Mucosa of descending colon (tissue), 3 donors: ENCODE measurements around the gene GPATCH1. TPM values are rescaled to one million over a fixed set of nuclear protein-coding genes. Genes with fewer than 3 reads are reported as not detected.
"Not testable (repeated sequence)": the region's sequence is repeated elsewhere in the genome, so short reads cannot be mapped to it uniquely, and the experiment has no call there.

Experiments
- ATAC-seq: fragments of 200-7000 bp; cut with Tn5 transposase; one replicate; pipeline ENCODE4 v1.9.1; 2020; ENCODE audit warnings: mild to moderate bottlenecking, moderate library complexity
- DNase-seq, 3 donors: peaks; one replicate each; pipeline ENCODE4 v3.0.0-alpha.2; 2020
- H3K36me3 ChIP-seq: fragments of 200-600 bp; one replicate; pipeline ENCODE4 v1.8.0; 2021; ENCODE audit warnings: low read depth, mild to moderate bottlenecking
- H3K4me1 ChIP-seq: fragments of 200-600 bp; one replicate; pipeline ENCODE4 v1.8.0; 2021; ENCODE audit warnings: low read depth, mild to moderate bottlenecking
- H3K4me3 ChIP-seq: fragments of 200-600 bp; one replicate; pipeline ENCODE4 v1.8.0; 2021; ENCODE audit warnings: mild to moderate bottlenecking
- H3K9me3 ChIP-seq: fragments of 200-600 bp; one replicate; pipeline ENCODE4 v1.8.0; 2021; ENCODE audit warnings: mild to moderate bottlenecking
- CTCF ChIP-seq: fragments of 200-600 bp; IDR thresholded peaks from one replicate; pipeline ENCODE4 v1.8.0; 2022; ENCODE audit warnings: antibody characterized with exemption, mild to moderate bottlenecking
- intact Hi-C, 2 donors: fragments of 100-400 bp; cut with DNase I in 1 of 2; cut with micrococcal nuclease in 1 of 2; formaldehyde crosslinking; loops; one replicate each; pipeline versions ENCODE4 v1.11.0 to v1.11.1; 2022; cut with DNase I, micrococcal nuclease
- total RNA-seq, 3 donors: library from RNA; stranded (reverse); fragmentation: NEBNext Ultra II Directional in 2 of 3; extraction: Animal tissue kit (Norgen Biotek cat#: 25700) in 2 of 3; gene quantifications; one replicate each; pipeline versions ENCODE4 v1.2.1 to v1.2.4, GENCODE V29; 2021 to 2023
- donor health status: DM: no; HTN: no; CAD: no; lungs with moderate emphysema.
- donor health status: DM: no; HTN: no; CAD: no.
- donor health status: DM: no; HTN: yes; CAD: no.

GPATCH1 gene
- total RNA-seq, 3 donors from 2014 or later, result 11.9 to 12.4 (median 11.9) TPM

- DNase-seq, result no peak
- no peaks in the 10 kb centered on the region for H3K4me1 ChIP-seq
- H3K9me3 ChIP-seq, result no peaks in the 10 kb centered on the region
- intact Hi-C loops, result no loop called here
- no peak overlapping the region for H3K4me3 ChIP-seq
- no peak for TF ChIP-seq CTCF
- no peaks in the 10 kb centered on the region for H3K36me3 ChIP-seq
- no peak for ATAC-seq
These were observed 82.5 kb downstream of the GPATCH1 start for GRCh38 chr19:33163481-33163880.

DNA sequence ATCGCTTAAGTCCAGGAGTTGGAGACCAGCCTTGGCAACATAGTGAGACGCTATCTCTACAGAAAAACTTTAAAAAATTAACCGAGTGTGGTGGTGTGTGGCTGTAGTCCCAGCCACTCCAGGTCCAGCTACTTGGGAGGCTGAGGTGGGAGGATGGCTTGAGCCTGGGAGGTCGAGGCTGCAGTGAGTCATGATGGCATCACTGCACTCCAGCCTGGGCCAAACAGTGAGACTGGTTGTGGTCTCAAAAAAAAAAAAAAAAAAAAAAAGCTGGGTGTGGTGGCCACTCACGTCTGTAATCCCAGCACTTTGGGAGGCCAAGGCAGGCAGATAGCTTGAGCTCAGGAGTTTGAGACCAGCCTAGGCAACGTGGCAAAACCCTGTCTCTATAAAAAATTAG, 85.1 kb downstream of the GPATCH1 start:
- ATAC-seq, intact Hi-C loops: not testable (repeated sequence)

DNA sequence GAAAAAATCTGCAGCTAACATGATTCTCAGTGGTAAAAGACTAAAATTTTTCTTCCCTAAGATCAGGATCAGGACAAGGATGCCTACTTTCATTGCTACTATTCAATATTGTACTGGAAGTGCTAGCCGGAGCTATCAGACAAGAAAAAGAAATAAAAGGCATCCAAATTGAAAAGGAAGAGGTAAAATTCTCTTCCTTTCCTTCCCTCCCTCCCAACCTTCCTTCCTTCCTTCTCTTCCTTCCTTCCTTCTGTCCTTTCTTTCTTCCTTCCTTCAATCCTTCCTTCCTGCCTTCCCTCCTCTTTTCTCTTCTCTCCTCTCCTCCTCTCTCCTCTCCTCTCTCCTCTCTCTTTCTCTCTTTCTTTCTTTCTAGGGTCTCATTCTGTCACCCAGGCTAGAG, 86.5 kb downstream of the GPATCH1 start:
- Histone ChIP-seq H3K4me3 (no peak overlapping the region), H3K9me3 (no peaks in the 10 kb centered on the region), H3K36me3 (no peaks in the 10 kb centered on the region), H3K4me1 (peaks cover 14% of the 10 kb centered on the region)
- no peak for DNase-seq
- no peak for TF ChIP-seq CTCF
- intact Hi-C loops, result no loop called here
- ATAC-seq, result no peak

More for the DNA sequence above, 85.1 kb downstream of the GPATCH1 start:
- not testable (repeated sequence) for H3K9me3 ChIP-seq, DNase-seq, H3K4me3 ChIP-seq, H3K4me1 ChIP-seq, H3K36me3 ChIP-seq

GRCh38 chr19:33168528-33168927, 87.5 kb downstream of the GPATCH1 start:
- ATAC-seq, result no peak

DNA sequence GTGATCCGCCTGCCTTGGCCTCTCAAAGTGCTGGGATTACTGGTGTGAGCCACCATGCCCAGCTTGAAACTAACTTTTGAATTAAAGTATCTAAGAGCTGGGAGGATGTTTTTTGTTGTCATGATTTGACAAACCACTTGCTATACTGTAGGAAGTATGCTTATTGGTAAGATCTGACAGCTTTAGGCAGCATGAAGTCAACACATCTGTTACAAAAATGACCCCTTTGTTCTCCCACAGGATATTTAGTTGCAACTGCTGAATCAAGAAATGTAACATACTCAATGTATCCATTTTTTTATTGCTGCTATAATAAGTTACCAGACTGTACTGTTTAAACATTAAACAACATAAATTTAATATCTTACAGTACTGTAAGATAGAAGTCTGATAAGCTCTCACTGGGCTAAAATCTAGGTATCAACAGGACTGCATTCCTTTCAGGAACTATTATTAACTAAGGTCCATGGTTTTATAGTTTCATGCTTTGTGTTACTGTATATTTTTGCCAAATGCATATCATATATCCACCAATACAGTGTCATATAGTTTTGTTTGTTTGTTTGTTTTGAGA, 90.3 kb downstream of the GPATCH1 start:
- Histone ChIP-seq H3K36me3 (no peaks in the 10 kb centered on the region), H3K4me3 (no peak overlapping the region), H3K4me1 (peaks cover 15% of the 10 kb centered on the region), H3K9me3 (no peaks in the 10 kb centered on the region)
- DNase-seq (no peak), ATAC-seq (peak; percentile 56)
- TF ChIP-seq CTCF, result no peak
- intact Hi-C loops, result no loop called here

More at GRCh38 chr19:33168528-33168927, 87.5 kb downstream of the GPATCH1 start:
- H3K36me3 ChIP-seq, result no peaks in the 10 kb centered on the region
- H3K4me1 ChIP-seq, result peaks cover 15% of the 10 kb centered on the region
- intact Hi-C loops, result no loop called here
- H3K4me3 ChIP-seq, result no peak overlapping the region
- no peaks in the 10 kb centered on the region for H3K9me3 ChIP-seq
- TF ChIP-seq CTCF, result no peak
- DNase-seq, result no peak

GRCh38 chr19:33171916-33172359, 91.0 kb downstream of the GPATCH1 start:
- intact Hi-C loops, result no loop called here
- DNase-seq (no peak), ATAC-seq (no peak)
- TF ChIP-seq CTCF, result no peak
- H3K36me3 ChIP-seq, result no peaks in the 10 kb centered on the region
- H3K4me3 ChIP-seq, result no peak overlapping the region
- no peaks in the 10 kb centered on the region for H3K9me3 ChIP-seq
- H3K4me1 ChIP-seq, result peaks cover 15% of the 10 kb centered on the region
